Cortex of kidney (tissue), 1 donor: Measurements from ENCODE around the gene SERPINA1.
"Not testable (repeated sequence)": the region's sequence is repeated elsewhere in the genome, so short reads cannot be mapped to it uniquely, and the experiment has no call there.

ENCODE experiments used
- DNase-seq: peaks from one replicate; lab custom pipeline; 2025; lab: John Stamatoyannopoulos, UW

The SERPINA1 gene

DNA sequence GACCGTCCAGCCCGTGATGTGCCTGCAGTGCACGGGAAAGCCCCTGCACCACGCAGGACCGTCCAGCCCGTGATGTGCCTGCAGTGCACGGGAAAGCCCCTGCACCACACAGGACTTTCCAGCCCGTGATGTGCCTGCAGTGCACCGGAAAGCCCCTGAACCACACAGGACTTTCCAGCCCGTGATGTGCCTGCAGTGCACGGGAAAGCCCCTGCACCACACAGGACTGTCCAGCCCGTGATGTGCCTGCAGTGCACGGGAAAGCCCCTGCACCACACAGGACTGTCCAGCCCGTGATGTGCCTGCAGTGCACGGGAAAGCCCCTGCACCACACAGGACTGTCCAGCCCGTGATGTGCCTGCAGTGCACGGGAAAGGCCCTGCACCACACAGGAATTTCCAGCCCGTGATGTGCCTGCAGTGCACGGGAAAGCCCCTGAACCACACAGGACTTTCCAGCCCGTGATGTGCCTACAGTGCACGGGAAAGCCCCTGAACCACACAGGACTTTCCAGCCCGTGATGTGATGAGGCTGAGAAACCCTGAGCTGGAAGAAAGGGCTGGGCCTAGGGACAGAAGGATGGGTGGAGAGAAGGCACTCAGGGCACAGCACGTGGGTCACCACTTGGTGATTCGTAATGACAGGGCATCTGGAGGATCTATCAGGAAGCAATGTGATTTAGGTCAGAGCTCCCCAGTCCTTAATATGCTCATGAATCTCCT, 42.2 kb downstream of the SERPINA1 start:
- not testable (repeated sequence) for DNase-seq

DNA sequence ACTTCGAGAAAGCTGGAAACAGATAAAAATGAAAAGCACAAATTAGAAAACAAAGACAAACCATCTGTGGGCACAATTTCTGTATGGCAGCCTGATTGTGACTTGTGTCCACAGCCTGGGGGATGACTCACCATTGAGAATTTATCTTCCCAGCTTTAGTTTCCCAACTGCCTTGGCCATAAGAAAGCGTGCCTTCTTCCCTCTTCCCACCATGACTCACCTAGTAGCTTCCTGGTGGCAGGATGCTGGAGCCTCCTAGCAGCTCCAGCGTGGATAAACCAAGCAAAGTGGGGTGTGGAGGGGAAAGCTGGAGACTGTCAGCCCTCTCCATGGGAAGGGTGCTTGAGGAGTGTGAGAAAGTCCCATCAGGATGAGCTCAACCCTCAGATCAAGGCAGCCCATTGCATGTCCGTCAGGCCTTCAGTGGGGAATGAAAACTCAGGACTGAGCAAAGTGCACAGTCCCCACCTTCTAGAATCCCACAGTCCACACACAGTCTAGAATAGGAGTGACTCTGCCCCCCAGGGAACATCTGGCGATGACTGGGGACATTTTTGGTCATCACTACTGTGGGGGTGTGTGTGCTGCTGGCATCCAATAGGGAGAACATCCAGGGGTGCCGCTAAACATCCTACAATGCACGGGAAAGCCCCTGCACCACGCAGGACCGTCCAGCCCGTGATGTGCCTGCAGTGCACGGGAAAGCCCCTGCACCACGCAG, 42.9 kb downstream of the SERPINA1 start:
- DNase-seq, result no peak

DNA sequence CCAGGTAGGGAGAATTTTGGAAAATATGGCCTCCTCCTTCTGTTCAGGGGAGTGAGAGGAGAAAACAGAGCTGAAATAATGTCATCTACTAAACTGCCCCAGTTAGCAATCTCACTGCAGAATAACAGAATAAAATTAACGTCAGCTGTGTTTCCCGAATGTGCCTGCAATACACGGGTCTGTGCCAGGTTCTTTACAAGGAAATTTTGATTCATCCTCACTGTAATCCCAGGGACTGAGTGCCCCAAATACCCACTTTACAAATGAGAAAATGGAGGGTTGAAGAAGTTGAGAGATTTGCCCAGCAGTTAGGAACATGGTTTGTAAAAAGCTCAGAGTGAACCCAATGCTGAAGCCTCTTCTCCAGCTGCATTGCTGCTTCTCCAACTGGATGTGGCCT, 44.0 kb downstream of the SERPINA1 start:
- DNase-seq, result no peak

DNA sequence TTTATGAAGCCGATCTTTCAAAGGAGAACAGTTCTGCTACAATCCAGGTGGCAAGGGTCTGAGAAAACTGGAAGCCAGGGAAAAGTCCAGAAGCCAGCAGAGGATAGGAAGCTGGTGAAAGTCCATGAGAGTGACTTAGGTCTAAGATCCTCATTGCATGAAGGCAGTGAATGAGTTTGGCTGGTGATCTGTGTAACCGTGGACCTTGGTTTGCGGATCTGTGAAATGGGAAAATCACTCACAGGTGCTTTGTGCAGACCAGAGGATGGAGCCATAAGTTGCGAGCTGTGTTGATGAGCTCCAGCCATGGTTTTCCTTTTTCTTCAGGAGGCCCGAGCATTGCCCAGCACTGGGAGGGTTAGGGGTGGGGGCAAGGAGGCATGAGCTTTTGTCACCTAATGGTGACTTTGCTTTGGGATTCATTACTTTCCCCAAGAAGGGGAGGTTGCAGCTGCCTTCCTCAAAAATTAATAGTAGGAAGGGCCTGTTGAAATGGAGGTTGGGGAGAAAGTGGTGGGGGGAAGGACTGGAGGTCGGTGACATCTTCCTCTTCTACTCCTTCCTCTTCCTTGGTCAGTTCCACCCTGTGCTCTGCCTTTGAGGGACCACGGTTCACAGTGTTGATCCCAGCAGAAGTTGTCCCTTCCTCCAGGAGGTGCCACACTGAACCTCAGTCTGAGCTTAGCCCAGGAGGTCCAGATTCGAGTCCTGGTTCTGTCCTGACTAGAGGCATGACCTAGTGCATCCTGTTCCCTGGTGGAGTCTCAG, 45.0 kb downstream of the SERPINA1 start:
- no peak for DNase-seq

DNA sequence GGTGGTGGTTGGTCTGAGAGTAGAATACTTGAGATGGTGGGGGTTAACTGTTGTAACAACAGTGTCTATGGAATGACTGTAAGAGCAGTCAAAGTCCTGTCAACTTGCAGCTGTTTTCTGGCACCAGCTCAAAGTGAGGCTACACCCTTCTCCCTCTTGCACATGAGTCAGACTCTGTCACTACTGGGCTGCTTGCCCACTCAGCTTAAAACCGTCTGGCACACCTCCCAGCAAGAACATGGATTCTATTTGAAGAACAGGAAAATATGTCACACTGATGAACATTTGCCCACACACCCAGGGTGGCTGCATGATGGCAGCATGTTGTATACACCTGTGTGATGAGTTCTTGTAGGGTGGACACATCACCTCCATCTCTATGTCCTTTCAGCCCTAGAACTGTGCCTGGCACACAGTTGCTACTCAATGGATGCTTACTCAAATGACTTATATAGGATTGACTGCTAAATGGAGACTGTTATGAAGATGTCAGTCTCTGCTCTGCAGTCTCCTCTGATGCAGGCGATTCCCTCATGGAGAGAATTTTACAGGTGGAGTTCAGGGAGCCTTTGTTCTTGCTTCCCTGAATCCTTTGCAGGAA, 46.0 kb downstream of the SERPINA1 start:
- DNase-seq, result no peak

- no peak for DNase-seq
These were observed 46.6 kb downstream of the SERPINA1 start for GRCh38 chr14:94341656-94342333.

- no peak for DNase-seq
These were observed 47.9 kb downstream of the SERPINA1 start for GRCh38 chr14:94340533-94340932.

DNA sequence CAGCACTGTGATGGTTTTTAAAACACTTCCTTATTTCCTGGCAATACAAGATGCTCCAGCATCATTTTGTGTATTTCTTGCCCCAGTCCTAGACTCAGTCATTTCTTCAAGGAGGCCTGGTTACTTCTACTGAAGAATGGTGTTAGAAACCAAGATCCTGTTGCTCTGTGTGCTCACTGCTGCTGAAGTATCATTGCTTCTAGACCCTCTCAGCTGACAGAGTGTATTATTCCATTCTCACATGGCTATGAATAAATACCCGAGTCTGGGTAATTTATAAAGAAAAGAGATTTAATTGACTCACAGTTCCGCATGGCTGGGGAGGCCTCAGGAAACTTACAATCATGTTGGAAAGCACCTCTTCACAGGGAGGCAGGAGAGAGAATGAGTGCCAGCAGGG, 50.4 kb downstream of the SERPINA1 start:
- no peak for DNase-seq

GRCh38 chr14:94337274-94337673, 51.1 kb downstream of the SERPINA1 start:
- DNase-seq, result no peak

DNA sequence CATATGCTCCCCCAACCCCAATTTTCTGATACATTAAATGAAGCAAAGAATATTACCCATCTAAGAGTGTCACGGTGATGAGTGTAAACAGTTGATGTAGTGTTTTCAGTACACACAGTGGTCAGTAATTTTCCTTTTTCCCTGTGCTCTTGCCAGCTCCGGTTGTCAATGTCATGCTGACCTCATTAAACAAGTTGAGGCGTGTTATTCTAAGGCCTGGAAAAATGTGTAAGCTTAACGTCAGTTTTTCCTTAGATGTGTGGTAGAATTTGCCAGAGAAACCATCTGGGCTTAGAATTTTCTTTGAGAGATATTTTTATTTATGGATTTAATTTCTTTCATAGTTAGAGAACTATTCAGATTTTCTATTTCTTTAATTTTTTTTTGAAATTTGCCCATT, 53.5 kb downstream of the SERPINA1 start:
- no peak for DNase-seq

DNA sequence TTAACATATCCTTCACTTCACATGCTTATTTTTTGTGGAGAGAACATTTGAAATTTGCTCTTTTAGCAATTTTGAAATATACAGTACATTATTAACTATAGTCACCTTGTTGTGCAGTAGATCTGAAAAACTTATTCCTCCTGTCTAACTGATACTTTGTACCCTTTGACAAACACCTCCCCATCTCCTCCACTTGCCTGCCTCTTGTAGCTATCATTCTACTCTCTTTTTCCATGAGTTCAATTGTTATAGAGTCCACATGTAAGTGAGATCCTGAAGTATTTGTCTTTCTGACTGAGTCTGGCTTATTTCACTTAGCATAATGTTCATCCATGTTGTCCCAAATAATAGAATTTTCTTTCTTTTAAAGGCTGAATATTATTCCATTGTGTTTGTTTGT, 55.8 kb downstream of the SERPINA1 start:
- DNase-seq, result no peak

DNA sequence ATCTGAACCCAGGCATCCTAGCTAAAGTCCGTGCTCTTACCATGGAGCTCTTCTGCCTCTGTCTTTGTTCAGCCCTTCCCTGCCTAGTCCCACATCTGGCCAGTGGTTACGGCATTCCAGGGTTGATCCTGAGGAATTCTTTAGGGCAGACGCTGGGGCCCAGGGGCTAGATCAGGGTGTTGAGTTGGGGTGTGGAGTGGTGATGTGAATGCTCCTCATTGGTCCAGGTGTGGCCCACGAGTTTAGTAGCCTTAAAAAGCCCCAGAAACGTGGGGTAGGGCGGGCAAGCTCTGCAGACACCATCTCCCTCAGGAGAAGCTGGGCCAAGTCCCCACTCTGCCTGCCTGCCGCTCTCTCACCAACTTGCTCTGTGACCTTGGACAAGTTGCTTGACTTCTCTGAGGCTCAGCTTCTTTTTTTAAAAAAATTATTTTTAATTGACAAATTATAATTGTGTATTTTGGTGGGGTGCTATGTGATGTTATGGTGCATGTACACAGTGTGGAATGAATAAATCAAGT, 56.3 kb downstream of the SERPINA1 start:
- DNase-seq, result no peak

GRCh38 chr14:94331462-94331861, 56.9 kb downstream of the SERPINA1 start:
- no peak for DNase-seq

GRCh38 chr14:94330857-94331256, 57.5 kb downstream of the SERPINA1 start:
- no peak for DNase-seq

- DNase-seq, result no peak
These were observed 58.0 kb downstream of the SERPINA1 start for GRCh38 chr14:94330432-94330831.

DNA sequence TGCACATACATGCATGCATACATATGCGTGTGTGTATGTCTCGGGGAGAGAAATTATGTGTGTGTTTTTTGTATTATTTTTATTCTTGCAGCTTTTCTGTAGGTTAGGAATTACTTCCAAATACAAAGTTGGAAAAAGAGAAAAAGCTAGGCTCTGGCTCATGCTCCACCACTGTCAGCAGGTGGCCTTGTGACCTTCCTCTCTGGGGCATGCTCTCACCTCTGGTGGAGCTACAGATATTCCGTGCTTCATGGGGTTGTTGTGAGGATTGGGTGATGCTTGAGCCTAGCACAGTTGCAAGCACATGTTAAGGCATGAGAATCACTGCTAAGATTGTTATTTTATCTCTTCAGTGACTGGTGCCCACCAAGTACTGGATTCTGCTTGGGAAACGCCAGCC, 58.5 kb downstream of the SERPINA1 start:
- DNase-seq, result no peak

DNA sequence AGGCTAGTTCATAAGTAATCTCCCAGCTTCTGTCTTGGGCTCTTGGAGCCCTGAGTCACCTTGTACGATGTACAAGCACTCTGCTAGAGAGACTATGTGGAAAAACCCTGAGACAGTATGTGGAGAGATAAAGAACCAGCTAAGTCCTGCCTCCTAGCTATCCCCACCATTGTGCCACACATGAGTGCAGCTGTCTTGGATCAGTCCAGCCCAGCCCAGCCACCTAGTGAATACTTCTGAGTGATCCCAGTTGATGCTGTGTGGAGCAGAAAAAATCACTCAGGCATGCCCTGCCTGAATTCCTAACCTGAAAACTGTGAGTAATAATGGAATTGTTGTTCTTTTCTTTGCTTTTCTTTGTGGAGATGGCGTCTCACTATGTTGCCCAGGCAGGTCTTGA, 60.2 kb downstream of the SERPINA1 start:
- no peak for DNase-seq
